ENCODE data around the gene HBB. TPM values are rescaled to one million over a fixed set of nuclear protein-coding genes. Genes with fewer than 3 reads are reported as not detected.
A peak's percentile ranks its signal among the peaks of the same experiment; 100 is the strongest.

Gene HBB
- total and polyA plus RNA-seq, 2 of the 4 experiments (the other 2 are of a cell fraction): 0.24 TPM; not detected in 1

- H2BK20ac ChIP-seq (ENCODE audit: low read depth, low read length): peak overlapping the region; percentile 64
- H2AK5ac ChIP-seq (ENCODE audit: low read depth, low read length): no peak overlapping the region
- H3K36me3 ChIP-seq (ENCODE audit: control insufficient read depth, insufficient read depth, low read length): no peaks in the 10 kb centered on the region
- peak overlapping the region; percentile 33; the same call in 1 of the 2 replicates for H3K18ac ChIP-seq (ENCODE audit: low read depth, low read length)
- H4K5ac ChIP-seq (ENCODE audit: low read depth, low read length): peak overlapping the region; percentile 11; the same call in 1 of the 2 replicates
- no peaks in the 10 kb centered on the region for H4K20me1 ChIP-seq (ENCODE audit: insufficient read depth, low read length)
- H2BK120ac ChIP-seq (ENCODE audit: low read depth, low read length): peak overlapping the region; percentile 66
- peak overlapping the region; percentile 51; the same call in 1 of the 2 replicates for H3K4ac ChIP-seq (ENCODE audit: low read depth, low read length)
- H3K27me3 ChIP-seq (ENCODE audit: control insufficient read depth, insufficient read depth, low read length): no peaks in the 10 kb centered on the region
- H3K79me1 ChIP-seq (ENCODE audit: low read depth in 1 of 2, low read length in 2 of 2): no peaks in the 10 kb centered on the region
- no peaks in the 10 kb centered on the region for H3K9me3 ChIP-seq (ENCODE audit: control insufficient read depth, insufficient read depth, low read length)
- 0 out of 3 replicates have a peak overlapping the region, but pooled peaks have one; percentile 42 for H2BK15ac ChIP-seq (ENCODE audit: low read depth, low read length)
- H4K8ac ChIP-seq (ENCODE audit: low read depth in 2 of 2, low read length in 2 of 2): peak overlapping the region; percentile 35 to 57; a peak in 2 of 4 replicates
- no peak for TF ChIP-seq USF2 (IDR thresholded peaks at IDR 0.05; ENCODE audit: low read depth, low read length)
- no peak for TF ChIP-seq MAZ (IDR thresholded peaks at IDR 0.05; ENCODE audit: borderline replicate concordance, low read depth, low read length)
- no peak for TF ChIP-seq MXI1 (IDR thresholded peaks at IDR 0.05; ENCODE audit: borderline replicate concordance, low read depth, low read length)
- TF ChIP-seq POLR2A (IDR thresholded peaks at IDR 0.05; ENCODE audit: low read depth, low read length): no peak
- no peak for TF ChIP-seq MAFK (IDR thresholded peaks at IDR 0.05; ENCODE audit: low read depth, low read length)
- TF ChIP-seq CEBPB (IDR thresholded peaks at IDR 0.05; ENCODE audit: low read depth, low read length): no peak
- TF ChIP-seq CHD1 (IDR thresholded peaks at IDR 0.05; ENCODE audit: low read depth, low read length): no peak
- no peak for TF ChIP-seq RFX5 (IDR thresholded peaks at IDR 0.05; ENCODE audit: low read depth, low read length)
- TF ChIP-seq SMC3 (IDR thresholded peaks at IDR 0.05; ENCODE audit: low read depth, low read length): no peak
- TF ChIP-seq RCOR1 (IDR thresholded peaks at IDR 0.05; ENCODE audit: insufficient replicate concordance, low read length): no peak
- TF ChIP-seq RAD21 (IDR thresholded peaks at IDR 0.05; ENCODE audit: low read length): no peak
- TF ChIP-seq, protein P1, sequence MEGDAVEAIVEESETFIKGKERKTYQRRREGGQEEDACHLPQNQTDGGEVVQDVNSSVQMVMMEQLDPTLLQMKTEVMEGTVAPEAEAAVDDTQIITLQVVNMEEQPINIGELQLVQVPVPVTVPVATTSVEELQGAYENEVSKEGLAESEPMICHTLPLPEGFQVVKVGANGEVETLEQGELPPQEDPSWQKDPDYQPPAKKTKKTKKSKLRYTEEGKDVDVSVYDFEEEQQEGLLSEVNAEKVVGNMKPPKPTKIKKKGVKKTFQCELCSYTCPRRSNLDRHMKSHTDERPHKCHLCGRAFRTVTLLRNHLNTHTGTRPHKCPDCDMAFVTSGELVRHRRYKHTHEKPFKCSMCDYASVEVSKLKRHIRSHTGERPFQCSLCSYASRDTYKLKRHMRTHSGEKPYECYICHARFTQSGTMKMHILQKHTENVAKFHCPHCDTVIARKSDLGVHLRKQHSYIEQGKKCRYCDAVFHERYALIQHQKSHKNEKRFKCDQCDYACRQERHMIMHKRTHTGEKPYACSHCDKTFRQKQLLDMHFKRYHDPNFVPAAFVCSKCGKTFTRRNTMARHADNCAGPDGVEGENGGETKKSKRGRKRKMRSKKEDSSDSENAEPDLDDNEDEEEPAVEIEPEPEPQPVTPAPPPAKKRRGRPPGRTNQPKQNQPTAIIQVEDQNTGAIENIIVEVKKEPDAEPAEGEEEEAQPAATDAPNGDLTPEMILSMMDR (conservative IDR thresholded peaks at IDR 0.05; ENCODE audit: low read depth, low read length): no peak
- DNase-seq (peak; percentile 23), ATAC-seq (ENCODE audit: low read depth) (peak; percentile 11; the same call in 1 of the 2 replicates)
- H2AFZ ChIP-seq (replicated peaks; ENCODE audit: low read length, poor library complexity): no peak overlapping the region
- ChIA-PET POLR2A (ENCODE audit: unreplicated experiment) (no interaction called here), CTCF (no interaction called here)
- H2AK9ac ChIP-seq (replicated peaks; ENCODE audit: low read depth, low read length, poor library complexity): no peak overlapping the region
- WGBS, 2 experiments (ENCODE audit: extremely low coverage in 2 of 2, insufficient read length in 1 of 2): 69% methylated on average over 2 of the region's 3 CpGs; no CpG with 5 or more reads in 1 of the 2 experiments
- H3K4me1 ChIP-seq (ENCODE audit: control insufficient read depth, insufficient read depth, low read length): peaks cover 2% of the 10 kb centered on the region; the same call in 1 of the 2 replicates
- H3K4me3 ChIP-seq (ENCODE audit: insufficient read depth, low read depth, low read length): no peak overlapping the region
- H3K9me1 ChIP-seq (ENCODE audit: insufficient read depth, low read length): peaks cover 7% of the 10 kb centered on the region; the same call in 1 of the 2 replicates
- H3K4me2 ChIP-seq (ENCODE audit: low read depth, low read length): no peak overlapping the region
- H3K9ac ChIP-seq (ENCODE audit: low read depth, low read length): no peak overlapping the region
- intact Hi-C loops (cut with micrococcal nuclease) (no loop called here), dilution Hi-C loops (cut with HindIII; ENCODE audit: low sequenced_read_pairs, unreplicated experiment) (no loop called here), in situ Hi-C loops (cut with MboI; ENCODE audit: low sequenced_read_pairs) (no loop called here)
- H3K14ac ChIP-seq (replicated peaks; ENCODE audit: low read depth, low read length): 0 out of 2 replicates have a peak overlapping the region, but pooled peaks have one; percentile 6
- no TSS peak for BruUV-seq (replicated peaks)
- H3K56ac ChIP-seq (ENCODE audit: extremely low read depth, insufficient read depth, low read length): no peak overlapping the region
- no peak overlapping the region for H2BK5ac ChIP-seq (ENCODE audit: low read depth, low read length, poor library complexity, severe bottlenecking)
- H3K27ac ChIP-seq (ENCODE audit: insufficient read depth, low read length): no peak overlapping the region
- H4K91ac ChIP-seq (ENCODE audit: insufficient read depth, low read depth, low read length): peak overlapping the region; percentile 19
- H3K23ac ChIP-seq (ENCODE audit: low read depth, low read length): no peak overlapping the region
Measured at GRCh38 chr11:5247472-5248192, 20.8 kb upstream of the HBB start.
